ENCODE data around the gene WTAP. TPM values are rescaled to one million over a fixed set of nuclear protein-coding genes. Genes with fewer than 3 reads are reported as not detected.

The WTAP gene
- total and polyA plus RNA-seq, 2 of the 4 experiments (the other 2 are of a cell fraction): 30.2 to 92.3 TPM

DNA sequence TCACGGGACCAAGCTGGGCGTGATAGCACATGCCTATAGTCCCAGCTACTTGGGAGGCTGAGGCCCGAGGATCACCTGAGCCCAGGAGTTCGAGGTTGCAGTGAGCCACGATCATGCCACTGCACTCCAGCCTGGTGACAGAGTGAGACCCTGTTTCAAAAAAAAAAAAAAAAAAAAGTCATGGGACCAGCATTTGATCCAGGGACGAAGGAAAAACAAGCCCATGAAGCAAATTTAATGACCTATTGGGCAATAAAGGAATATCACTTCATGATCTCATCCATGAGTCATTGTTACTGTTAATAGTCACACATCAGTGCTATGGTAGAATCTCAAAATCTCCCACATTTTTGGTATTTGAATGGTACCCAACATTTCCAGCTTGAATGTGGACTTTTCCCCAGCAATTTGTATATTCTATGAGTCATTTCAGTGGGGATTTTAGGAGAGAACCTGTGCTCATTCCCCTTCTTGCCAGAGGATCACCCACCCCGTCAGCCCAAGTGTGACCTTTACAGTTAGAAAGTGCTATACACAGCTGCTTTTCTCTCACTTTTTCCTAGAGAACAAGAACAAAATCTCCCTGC is 25.8 kb upstream of the WTAP start:
- in situ Hi-C loops (cut with MboI; ENCODE audit: low sequenced_read_pairs): loop anchor here (25.0 kb wide), 1 partner anchor 1064 kb away; the partner anchor contains the start of gene DYNLT1
- no peak overlapping the region for H2AK9ac ChIP-seq (replicated peaks; ENCODE audit: low read depth, low read length, poor library complexity)
- H3K4me1 ChIP-seq (ENCODE audit: control insufficient read depth, insufficient read depth, low read length): peaks cover 9% of the 10 kb centered on the region
- H3K79me1 ChIP-seq (ENCODE audit: low read depth in 1 of 2, low read length in 2 of 2): peaks cover 8 to 39% of the 10 kb centered on the region in 2 experiments
- peak overlapping the region; percentile 86 for H2BK120ac ChIP-seq (ENCODE audit: low read depth, low read length)
- no peaks in the 10 kb centered on the region for H3K27me3 ChIP-seq (ENCODE audit: control insufficient read depth, insufficient read depth, low read length)
- H2BK5ac ChIP-seq (ENCODE audit: low read depth, low read length, poor library complexity, severe bottlenecking): peak overlapping the region; percentile 85
- H3K4ac ChIP-seq (ENCODE audit: low read depth, low read length): peak overlapping the region; percentile 88
- peak overlapping the region; percentile 19; the same call in 1 of the 2 replicates for H3K56ac ChIP-seq (ENCODE audit: extremely low read depth, insufficient read depth, low read length)
- H2BK20ac ChIP-seq (ENCODE audit: low read depth, low read length): peak overlapping the region; percentile 90; the same call in 1 of the 2 replicates
- H3K36me3 ChIP-seq (ENCODE audit: control insufficient read depth, insufficient read depth, low read length): 0 out of 2 replicates have a peak, but pooled peaks cover 2% of the 10 kb centered on the region
- BruUV-seq (replicated peaks): no TSS peak
- ChIA-PET CTCF (interaction anchor here (0.6 to 1.7 kb wide), 2 partner anchors 16 to 19 kb away, joined by 9 to 10 read pairs; no protein-coding TSS in a partner anchor), POLR2A (ENCODE audit: unreplicated experiment) (interaction anchor here (1.2 kb wide), 1 partner anchor 20 kb away, joined by 9 read pairs; no protein-coding TSS in a partner anchor)
- peak overlapping the region; percentile 93 for H3K27ac ChIP-seq (ENCODE audit: insufficient read depth, low read length)
- ATAC-seq (ENCODE audit: low read depth): peak; percentile 82
- dilution Hi-C loops (cut with HindIII; ENCODE audit: low sequenced_read_pairs, unreplicated experiment): no loop called here
- no peak overlapping the region; the same call in 2 of the 3 replicates for H2BK15ac ChIP-seq (ENCODE audit: low read depth, low read length)
- H2AFZ ChIP-seq (replicated peaks; ENCODE audit: low read length, poor library complexity): no peak overlapping the region
- H3K9ac ChIP-seq (ENCODE audit: low read depth, low read length): no peak overlapping the region
- H4K91ac ChIP-seq (ENCODE audit: insufficient read depth, low read depth, low read length): peak overlapping the region; percentile 85
- peak overlapping the region; percentile 34 to 65 for H4K8ac ChIP-seq (ENCODE audit: low read depth in 2 of 2, low read length in 2 of 2)
- DNase-seq: peak; percentile 97
- peak overlapping the region; percentile 36; the same call in 1 of the 2 replicates for H3K23ac ChIP-seq (ENCODE audit: low read depth, low read length)
- peak overlapping the region; percentile 38; the same call in 1 of the 2 replicates for H2AK5ac ChIP-seq (ENCODE audit: low read depth, low read length)
- peak overlapping the region; percentile 71; the same call in 1 of the 2 replicates for H3K14ac ChIP-seq (replicated peaks; ENCODE audit: low read depth, low read length)
- peaks cover 3% of the 10 kb centered on the region for H3K9me3 ChIP-seq (ENCODE audit: control insufficient read depth, insufficient read depth, low read length)
- no peak overlapping the region for H3K4me3 ChIP-seq (ENCODE audit: insufficient read depth, low read depth, low read length)
- 65% methylated on average over 4 of the region's 7 CpGs; no CpG with 5 or more reads in 1 of the 2 experiments for WGBS, 2 experiments (ENCODE audit: extremely low coverage in 2 of 2, insufficient read length in 1 of 2)
- peak overlapping the region; percentile 77 for H3K18ac ChIP-seq (ENCODE audit: low read depth, low read length)
- H3K9me1 ChIP-seq (ENCODE audit: insufficient read depth, low read length): peaks cover 15% of the 10 kb centered on the region
- H3K4me2 ChIP-seq (ENCODE audit: low read depth, low read length): peak overlapping the region; percentile 10; the same call in 1 of the 2 replicates
- intact Hi-C loops (cut with micrococcal nuclease): loop anchor here (2.0 kb wide), 2 partner anchors 15 to 25 kb away; partner anchors contain the start of gene WTAP
- 0 out of 2 replicates have a peak, but pooled peaks cover 2% of the 10 kb centered on the region for H4K20me1 ChIP-seq (ENCODE audit: insufficient read depth, low read length)
- H4K5ac ChIP-seq (ENCODE audit: low read depth, low read length): peak overlapping the region; percentile 13; the same call in 1 of the 2 replicates
- TF ChIP-seq MAZ (IDR thresholded peaks at IDR 0.05; ENCODE audit: borderline replicate concordance, low read depth, low read length): no peak; the same call in 1 of the 2 replicates
- TF ChIP-seq MXI1 (IDR thresholded peaks at IDR 0.05; ENCODE audit: borderline replicate concordance, low read depth, low read length): no peak
- TF ChIP-seq POLR2A (IDR thresholded peaks at IDR 0.05; ENCODE audit: low read depth, low read length): no peak
- TF ChIP-seq, protein P1, sequence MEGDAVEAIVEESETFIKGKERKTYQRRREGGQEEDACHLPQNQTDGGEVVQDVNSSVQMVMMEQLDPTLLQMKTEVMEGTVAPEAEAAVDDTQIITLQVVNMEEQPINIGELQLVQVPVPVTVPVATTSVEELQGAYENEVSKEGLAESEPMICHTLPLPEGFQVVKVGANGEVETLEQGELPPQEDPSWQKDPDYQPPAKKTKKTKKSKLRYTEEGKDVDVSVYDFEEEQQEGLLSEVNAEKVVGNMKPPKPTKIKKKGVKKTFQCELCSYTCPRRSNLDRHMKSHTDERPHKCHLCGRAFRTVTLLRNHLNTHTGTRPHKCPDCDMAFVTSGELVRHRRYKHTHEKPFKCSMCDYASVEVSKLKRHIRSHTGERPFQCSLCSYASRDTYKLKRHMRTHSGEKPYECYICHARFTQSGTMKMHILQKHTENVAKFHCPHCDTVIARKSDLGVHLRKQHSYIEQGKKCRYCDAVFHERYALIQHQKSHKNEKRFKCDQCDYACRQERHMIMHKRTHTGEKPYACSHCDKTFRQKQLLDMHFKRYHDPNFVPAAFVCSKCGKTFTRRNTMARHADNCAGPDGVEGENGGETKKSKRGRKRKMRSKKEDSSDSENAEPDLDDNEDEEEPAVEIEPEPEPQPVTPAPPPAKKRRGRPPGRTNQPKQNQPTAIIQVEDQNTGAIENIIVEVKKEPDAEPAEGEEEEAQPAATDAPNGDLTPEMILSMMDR (conservative IDR thresholded peaks at IDR 0.05; ENCODE audit: low read depth, low read length): no peak
- peak; percentile 99 for TF ChIP-seq CEBPB (IDR thresholded peaks at IDR 0.05; ENCODE audit: low read depth, low read length)
- no peak for TF ChIP-seq RAD21 (IDR thresholded peaks at IDR 0.05; ENCODE audit: low read length)
- peak; percentile 99 for TF ChIP-seq FOS (IDR thresholded peaks at IDR 0.05; ENCODE audit: low read depth, low read length)
- TF ChIP-seq RCOR1 (IDR thresholded peaks at IDR 0.05; ENCODE audit: insufficient replicate concordance, low read length): no peak
- TF ChIP-seq MAFK (IDR thresholded peaks at IDR 0.05; ENCODE audit: low read depth, low read length): peak; percentile 46; the same call in 1 of the 2 replicates
- TF ChIP-seq, protein P2, sequence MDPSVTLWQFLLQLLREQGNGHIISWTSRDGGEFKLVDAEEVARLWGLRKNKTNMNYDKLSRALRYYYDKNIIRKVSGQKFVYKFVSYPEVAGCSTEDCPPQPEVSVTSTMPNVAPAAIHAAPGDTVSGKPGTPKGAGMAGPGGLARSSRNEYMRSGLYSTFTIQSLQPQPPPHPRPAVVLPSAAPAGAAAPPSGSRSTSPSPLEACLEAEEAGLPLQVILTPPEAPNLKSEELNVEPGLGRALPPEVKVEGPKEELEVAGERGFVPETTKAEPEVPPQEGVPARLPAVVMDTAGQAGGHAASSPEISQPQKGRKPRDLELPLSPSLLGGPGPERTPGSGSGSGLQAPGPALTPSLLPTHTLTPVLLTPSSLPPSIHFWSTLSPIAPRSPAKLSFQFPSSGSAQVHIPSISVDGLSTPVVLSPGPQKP (IDR thresholded peaks at IDR 0.05; ENCODE audit: borderline replicate concordance, low read depth, low read length): no peak
- no peak for TF ChIP-seq CHD1 (IDR thresholded peaks at IDR 0.05; ENCODE audit: low read depth, low read length)
- peak; percentile 56; the same call in 1 of the 2 replicates for TF ChIP-seq BHLHE40 (IDR thresholded peaks at IDR 0.05; ENCODE audit: low read depth, low read length)
- no peak for TF ChIP-seq SMC3 (IDR thresholded peaks at IDR 0.05; ENCODE audit: low read depth, low read length)
